GM23338 (cell line): ENCODE measurements around the gene IRX1.

Experiments used
- CREB1 ChIP-seq: fragments of 250-450 bp; sonication (Bioruptor Pico); IDR thresholded peaks from 2 replicates; pipeline ENCODE4 v1.5.0; 2020; ENCODE audit warnings: low read depth, mild to moderate bottlenecking, moderate library complexity
- EZH2 ChIP-seq: fragments of 200-600 bp; sonication (generic); IDR thresholded peaks from one replicate; pipeline ENCODE4 v1.8.0; 2017; ENCODE audit warnings: antibody characterized with exemption, mild to moderate bottlenecking, low read depth; ENCODE audit not compliant: unreplicated experiment
- JUNB ChIP-seq: IDR thresholded peaks from one replicate; pipeline ENCODE4 v1.6.1; 2016; ENCODE audit warnings: antibody characterized with exemption; ENCODE audit not compliant: unreplicated experiment
- POLR2AphosphoS5 ChIP-seq: IDR thresholded peaks from 2 replicates; pipeline ENCODE4 v1.6.1; 2016; ENCODE audit warnings: antibody characterized with exemption, low read depth
- STAT1 ChIP-seq: IDR thresholded peaks from one replicate; pipeline ENCODE4 v1.6.1; 2016; ENCODE audit warnings: antibody characterized with exemption; ENCODE audit not compliant: unreplicated experiment
- ZNF114 ChIP-seq: fragments of 250-450 bp; sonication (Bioruptor Pico); IDR thresholded peaks from 2 replicates; pipeline ENCODE4 v1.5.0; 2020; ENCODE audit warnings: mild to moderate bottlenecking, moderate library complexity
- ZNF331 ChIP-seq: fragments of 250-450 bp; sonication (Bioruptor Pico); IDR thresholded peaks from 2 replicates; pipeline ENCODE4 v1.5.0; 2020; ENCODE audit warnings: low read depth, mild to moderate bottlenecking, moderate library complexity
- TF ChIP-seq, protein P1 (sequence below), 2 experiments: fragments of 200-600 bp in 1 of 2; sonication (generic) in 1 of 2; conservative IDR thresholded peaks; 2 replicates each; pipeline versions ENCODE4 v1.5.1 to v1.6.1; 2016 to 2017; ENCODE audit warnings: antibody characterized with exemption in 2 of 2, low read depth in 2 of 2, mild to moderate bottlenecking in 2 of 2, moderate library complexity in 1 of 2
- TF ChIP-seq, protein P2 (sequence below): IDR thresholded peaks from 2 replicates; pipeline ENCODE4 v1.6.1; 2016; ENCODE audit warnings: antibody characterized with exemption
- TF ChIP-seq, protein P3 (sequence below): IDR thresholded peaks from one replicate; pipeline ENCODE4 v1.6.1; 2018; ENCODE audit warnings: antibody characterized with exemption; ENCODE audit not compliant: unreplicated experiment

DNA sequence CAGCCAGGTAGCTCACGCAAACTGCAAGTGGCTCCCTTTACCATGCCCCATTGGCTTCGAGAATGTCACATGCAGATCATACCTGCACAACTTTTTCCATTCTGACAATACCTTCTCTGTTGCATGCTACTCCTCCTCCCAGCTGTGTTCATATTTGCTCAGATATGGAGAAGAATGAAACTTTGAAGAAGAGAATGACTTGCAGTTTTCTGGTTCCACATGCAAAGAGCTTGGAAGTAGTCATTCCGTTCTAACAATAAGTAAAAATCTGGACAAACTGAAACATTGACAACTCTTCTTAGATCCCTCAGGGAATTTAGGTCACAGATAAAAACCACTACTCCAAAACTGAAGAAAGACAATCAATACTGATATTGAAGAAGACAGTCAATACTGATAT is 49.6 kb upstream of the IRX1 start:
- TF ChIP-seq, protein P1, sequence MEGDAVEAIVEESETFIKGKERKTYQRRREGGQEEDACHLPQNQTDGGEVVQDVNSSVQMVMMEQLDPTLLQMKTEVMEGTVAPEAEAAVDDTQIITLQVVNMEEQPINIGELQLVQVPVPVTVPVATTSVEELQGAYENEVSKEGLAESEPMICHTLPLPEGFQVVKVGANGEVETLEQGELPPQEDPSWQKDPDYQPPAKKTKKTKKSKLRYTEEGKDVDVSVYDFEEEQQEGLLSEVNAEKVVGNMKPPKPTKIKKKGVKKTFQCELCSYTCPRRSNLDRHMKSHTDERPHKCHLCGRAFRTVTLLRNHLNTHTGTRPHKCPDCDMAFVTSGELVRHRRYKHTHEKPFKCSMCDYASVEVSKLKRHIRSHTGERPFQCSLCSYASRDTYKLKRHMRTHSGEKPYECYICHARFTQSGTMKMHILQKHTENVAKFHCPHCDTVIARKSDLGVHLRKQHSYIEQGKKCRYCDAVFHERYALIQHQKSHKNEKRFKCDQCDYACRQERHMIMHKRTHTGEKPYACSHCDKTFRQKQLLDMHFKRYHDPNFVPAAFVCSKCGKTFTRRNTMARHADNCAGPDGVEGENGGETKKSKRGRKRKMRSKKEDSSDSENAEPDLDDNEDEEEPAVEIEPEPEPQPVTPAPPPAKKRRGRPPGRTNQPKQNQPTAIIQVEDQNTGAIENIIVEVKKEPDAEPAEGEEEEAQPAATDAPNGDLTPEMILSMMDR (conservative IDR thresholded peaks at IDR 0.05; ENCODE audit: low read depth in 2 of 2): no peak
- TF ChIP-seq ZNF114 (no peak), ZNF331 (no peak), POLR2AphosphoS5 (no peak), EZH2 (no peak), JUNB (no peak), CREB1 (CRISPR knock-in tag) (no peak), STAT1 (no peak)
- TF ChIP-seq, protein P2, sequence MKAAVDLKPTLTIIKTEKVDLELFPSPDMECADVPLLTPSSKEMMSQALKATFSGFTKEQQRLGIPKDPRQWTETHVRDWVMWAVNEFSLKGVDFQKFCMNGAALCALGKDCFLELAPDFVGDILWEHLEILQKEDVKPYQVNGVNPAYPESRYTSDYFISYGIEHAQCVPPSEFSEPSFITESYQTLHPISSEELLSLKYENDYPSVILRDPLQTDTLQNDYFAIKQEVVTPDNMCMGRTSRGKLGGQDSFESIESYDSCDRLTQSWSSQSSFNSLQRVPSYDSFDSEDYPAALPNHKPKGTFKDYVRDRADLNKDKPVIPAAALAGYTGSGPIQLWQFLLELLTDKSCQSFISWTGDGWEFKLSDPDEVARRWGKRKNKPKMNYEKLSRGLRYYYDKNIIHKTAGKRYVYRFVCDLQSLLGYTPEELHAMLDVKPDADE: no peak
- TF ChIP-seq, protein P3, sequence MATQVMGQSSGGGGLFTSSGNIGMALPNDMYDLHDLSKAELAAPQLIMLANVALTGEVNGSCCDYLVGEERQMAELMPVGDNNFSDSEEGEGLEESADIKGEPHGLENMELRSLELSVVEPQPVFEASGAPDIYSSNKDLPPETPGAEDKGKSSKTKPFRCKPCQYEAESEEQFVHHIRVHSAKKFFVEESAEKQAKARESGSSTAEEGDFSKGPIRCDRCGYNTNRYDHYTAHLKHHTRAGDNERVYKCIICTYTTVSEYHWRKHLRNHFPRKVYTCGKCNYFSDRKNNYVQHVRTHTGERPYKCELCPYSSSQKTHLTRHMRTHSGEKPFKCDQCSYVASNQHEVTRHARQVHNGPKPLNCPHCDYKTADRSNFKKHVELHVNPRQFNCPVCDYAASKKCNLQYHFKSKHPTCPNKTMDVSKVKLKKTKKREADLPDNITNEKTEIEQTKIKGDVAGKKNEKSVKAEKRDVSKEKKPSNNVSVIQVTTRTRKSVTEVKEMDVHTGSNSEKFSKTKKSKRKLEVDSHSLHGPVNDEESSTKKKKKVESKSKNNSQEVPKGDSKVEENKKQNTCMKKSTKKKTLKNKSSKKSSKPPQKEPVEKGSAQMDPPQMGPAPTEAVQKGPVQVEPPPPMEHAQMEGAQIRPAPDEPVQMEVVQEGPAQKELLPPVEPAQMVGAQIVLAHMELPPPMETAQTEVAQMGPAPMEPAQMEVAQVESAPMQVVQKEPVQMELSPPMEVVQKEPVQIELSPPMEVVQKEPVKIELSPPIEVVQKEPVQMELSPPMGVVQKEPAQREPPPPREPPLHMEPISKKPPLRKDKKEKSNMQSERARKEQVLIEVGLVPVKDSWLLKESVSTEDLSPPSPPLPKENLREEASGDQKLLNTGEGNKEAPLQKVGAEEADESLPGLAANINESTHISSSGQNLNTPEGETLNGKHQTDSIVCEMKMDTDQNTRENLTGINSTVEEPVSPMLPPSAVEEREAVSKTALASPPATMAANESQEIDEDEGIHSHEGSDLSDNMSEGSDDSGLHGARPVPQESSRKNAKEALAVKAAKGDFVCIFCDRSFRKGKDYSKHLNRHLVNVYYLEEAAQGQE: no peak
